HL-60 (cell line): ENCODE measurements around the gene PHF21A.

Experiments used
- DNase-seq, 2 experiments: peaks; one replicate each; pipeline ENCODE4 v3.0.0-alpha.2; 2010 to 2020; ENCODE audit warnings: low read depth in 1 of 2, low spot score in 1 of 2
- H3K27ac ChIP-seq: fragments of 250-450 bp; sonication (Bioruptor Pico); replicated peaks from 2 replicates; pipeline ENCODE4 v1.5.1; 2020; ENCODE audit warnings: mild to moderate bottlenecking, moderate library complexity
- H3K27me3 ChIP-seq: fragments of 250-450 bp; sonication (Bioruptor Pico); 2 replicates; pipeline ENCODE4 v1.5.1; 2021; ENCODE audit warnings: mild to moderate bottlenecking, moderate library complexity; ENCODE audit not compliant: insufficient read depth, poor library complexity, severe bottlenecking
- H3K4me3 ChIP-seq: replicated peaks from 2 replicates; pipeline ENCODE4 v1.5.1; 2011; ENCODE audit warnings: mild to moderate bottlenecking, control low read depth, low read length; ENCODE audit not compliant: insufficient read depth
- CTCF ChIP-seq: IDR thresholded peaks from one replicate; pipeline ENCODE4 v1.5.1; 2011; ENCODE audit warnings: low read length, control low read depth, inconsistent platforms; ENCODE audit not compliant: insufficient read depth
- GABPA ChIP-seq: IDR thresholded peaks from 2 replicates; pipeline ENCODE4 v1.6.1; 2012; ENCODE audit warnings: low read depth
- POLR2AphosphoS5 ChIP-seq: IDR thresholded peaks from 2 replicates; pipeline ENCODE4 v1.6.1; 2012; ENCODE audit warnings: low read depth
- REST ChIP-seq: IDR thresholded peaks from 2 replicates; pipeline ENCODE4 v1.6.1; 2012; ENCODE audit warnings: low read depth; ENCODE audit not compliant: insufficient replicate concordance
- SPI1 ChIP-seq: IDR thresholded peaks from 2 replicates; pipeline ENCODE4 v1.6.1; 2012; ENCODE audit warnings: low read depth, mild to moderate bottlenecking, borderline replicate concordance

PHF21A gene

GRCh38 chr11:45884596-45885185 is 236.6 kb downstream of the PHF21A start:
- DNase-seq, result no peak
- H3K27ac ChIP-seq, result no peak overlapping the region
- TF ChIP-seq GABPA (no peak), SPI1 (no peak), CTCF (no peak), REST (no peak), POLR2AphosphoS5 (no peak)
- H3K27me3 ChIP-seq, result no peaks in the 10 kb centered on the region
- H3K4me3 ChIP-seq, result no peak overlapping the region
